Lower leg skin (tissue), 4 donors: ENCODE data around the gene JAM2. TPM values are rescaled to one million over a fixed set of nuclear protein-coding genes. Genes with fewer than 3 reads are reported as not detected.

Experiments used
- DNase-seq, 2 donors: peaks; one replicate each; pipeline ENCODE4 v3.0.0-alpha.2; 2019; ENCODE audit warnings: low spot score in 2 of 2
- H3K4me3 ChIP-seq: fragments of 200-600 bp; sonication (generic); 2 replicates; pipeline ENCODE4 v1.5.1; 2017; ENCODE audit warnings: mild to moderate bottlenecking, low read depth; ENCODE audit not compliant: poor library complexity, severe bottlenecking
- POLR2A ChIP-seq, 2 donors: fragments of 450-650 bp; IDR thresholded peaks; one replicate each; pipeline ENCODE4 v1.6.1; 2016 to 2017; ENCODE audit warnings: antibody characterized with exemption in 2 of 2, mild to moderate bottlenecking in 1 of 2, moderate library complexity in 1 of 2
- WGBS, 2 donors: methylation state at CpG; one replicate each; pipeline ENCODE4 v1.1.5; 2018; 5-methylcytosine and 5-hydroxymethylcytosine counted together
- intact Hi-C: fragments of 100-400 bp; cut with DNase I; formaldehyde crosslinking; loops from one replicate; pipeline ENCODE4 v1.15.0; 2023; ENCODE audit warnings: low total_unique reads
- total RNA-seq, 4 donors: library from RNA; depleted of rRNA; stranded (reverse); fragments of >200 nt; gene quantifications; one replicate each; pipeline ENCODE4 v1.1.0, GENCODE V29; 2016
- TF ChIP-seq, protein P1 (sequence below), 3 donors: fragments of 450-650 bp; IDR thresholded peaks; one replicate each; pipeline ENCODE4 v1.5.1; 2016; ENCODE audit warnings: antibody characterized with exemption in 3 of 3, mild to moderate bottlenecking in 3 of 3, moderate library complexity in 2 of 3

JAM2 gene
- total RNA-seq, 4 donors from 2014 or later, result 1.5 to 11.1 (median 4.1) TPM

DNA sequence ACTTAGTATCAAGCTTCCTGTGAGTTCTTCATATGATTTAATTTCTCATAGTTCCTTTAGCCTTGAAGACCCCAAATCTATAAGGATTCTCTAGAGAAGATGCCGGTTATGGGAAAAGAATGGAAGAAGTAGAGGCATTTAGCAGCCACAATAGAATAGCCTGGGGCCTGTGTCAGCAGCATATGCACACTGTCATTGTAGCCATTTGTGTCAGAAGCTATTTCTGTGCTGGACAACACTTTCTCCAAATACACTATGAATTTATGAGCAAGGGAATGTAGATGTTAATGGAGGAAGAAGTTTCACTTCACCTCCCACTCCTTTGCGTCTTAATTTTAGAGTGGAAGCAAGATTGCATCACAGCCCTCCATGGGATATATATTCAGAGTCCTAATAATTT is 17.4 kb downstream of the JAM2 start:
- 94% methylated on average over 2 of the region's 2 CpGs for WGBS, 2 donors
- no peak overlapping the region for H3K4me3 ChIP-seq
- DNase-seq, result no peak
- intact Hi-C loops, result no loop called here
- TF ChIP-seq, protein P1, sequence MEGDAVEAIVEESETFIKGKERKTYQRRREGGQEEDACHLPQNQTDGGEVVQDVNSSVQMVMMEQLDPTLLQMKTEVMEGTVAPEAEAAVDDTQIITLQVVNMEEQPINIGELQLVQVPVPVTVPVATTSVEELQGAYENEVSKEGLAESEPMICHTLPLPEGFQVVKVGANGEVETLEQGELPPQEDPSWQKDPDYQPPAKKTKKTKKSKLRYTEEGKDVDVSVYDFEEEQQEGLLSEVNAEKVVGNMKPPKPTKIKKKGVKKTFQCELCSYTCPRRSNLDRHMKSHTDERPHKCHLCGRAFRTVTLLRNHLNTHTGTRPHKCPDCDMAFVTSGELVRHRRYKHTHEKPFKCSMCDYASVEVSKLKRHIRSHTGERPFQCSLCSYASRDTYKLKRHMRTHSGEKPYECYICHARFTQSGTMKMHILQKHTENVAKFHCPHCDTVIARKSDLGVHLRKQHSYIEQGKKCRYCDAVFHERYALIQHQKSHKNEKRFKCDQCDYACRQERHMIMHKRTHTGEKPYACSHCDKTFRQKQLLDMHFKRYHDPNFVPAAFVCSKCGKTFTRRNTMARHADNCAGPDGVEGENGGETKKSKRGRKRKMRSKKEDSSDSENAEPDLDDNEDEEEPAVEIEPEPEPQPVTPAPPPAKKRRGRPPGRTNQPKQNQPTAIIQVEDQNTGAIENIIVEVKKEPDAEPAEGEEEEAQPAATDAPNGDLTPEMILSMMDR (IDR thresholded peaks at IDR 0.05), result no peak
- TF ChIP-seq POLR2A (IDR thresholded peaks at IDR 0.05), result no peak

DNA sequence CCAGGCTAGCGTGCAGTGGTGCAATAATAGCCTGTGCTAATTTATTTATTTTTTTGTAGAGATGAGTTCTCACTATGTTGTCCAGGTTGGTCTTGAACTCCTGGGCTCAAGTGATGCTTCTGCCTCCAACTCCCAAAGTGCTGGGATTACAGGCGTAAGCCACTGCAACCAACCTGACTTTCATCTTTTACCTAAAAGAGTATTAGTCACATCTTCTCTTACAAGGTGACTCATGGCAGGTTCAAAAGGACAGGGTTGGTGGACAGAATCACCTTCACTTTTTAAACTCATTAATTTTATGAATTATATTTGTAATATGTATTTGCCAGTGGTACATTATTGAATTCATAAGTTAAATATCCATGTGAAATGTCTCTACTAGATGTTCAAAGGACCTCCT is 18.1 kb downstream of the JAM2 start:
- DNase-seq, result no peak
- TF ChIP-seq POLR2A (IDR thresholded peaks at IDR 0.05), result no peak
- TF ChIP-seq, protein P1 (IDR thresholded peaks at IDR 0.05), result no peak
- 93 to 96% methylated on average over 2 of the region's 2 CpGs for WGBS, 2 donors
- intact Hi-C loops, result no loop called here
- no peak overlapping the region for H3K4me3 ChIP-seq

DNA sequence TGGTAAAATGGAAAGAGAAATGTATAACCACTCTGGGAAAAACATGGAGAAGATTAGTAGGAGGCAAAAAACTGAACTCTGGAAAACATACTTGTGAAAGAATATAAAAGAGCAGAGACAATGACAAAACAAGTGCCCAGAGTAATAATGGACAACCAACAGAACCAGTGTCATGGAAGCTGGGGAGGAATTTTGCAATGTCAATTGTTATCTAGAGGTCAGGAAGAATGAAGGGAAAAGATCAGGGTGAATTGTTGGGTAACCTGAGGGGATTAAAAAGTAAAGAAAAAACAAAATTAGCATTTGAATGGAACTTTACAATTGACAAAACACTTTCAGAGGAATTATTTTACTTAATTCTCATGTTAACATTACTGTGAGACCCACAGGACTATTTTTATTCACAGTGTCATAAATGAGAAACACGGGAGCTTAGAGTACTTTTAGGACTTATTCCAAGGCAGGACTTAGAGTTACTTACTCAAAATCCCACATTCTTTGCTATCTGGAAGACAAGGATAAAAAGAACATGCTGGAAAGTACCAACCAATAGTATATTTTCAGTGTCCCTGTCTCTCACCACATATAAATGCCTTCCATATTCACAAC is 19.5 kb downstream of the JAM2 start:
- no peak overlapping the region for H3K4me3 ChIP-seq
- WGBS, 2 donors, result 31 to 32% methylated on average over 1 of the region's 1 CpG
- no peak for TF ChIP-seq POLR2A (IDR thresholded peaks at IDR 0.05)
- TF ChIP-seq, protein P1 (IDR thresholded peaks at IDR 0.05), result no peak
- no peak for DNase-seq
- intact Hi-C loops, result no loop called here

- intact Hi-C loops, result no loop called here
- no peak overlapping the region for H3K4me3 ChIP-seq
- 45 to 86% methylated on average over 1 of the region's 1 CpG for WGBS, 2 donors
- no peak for TF ChIP-seq POLR2A (IDR thresholded peaks at IDR 0.05)
- TF ChIP-seq, protein P1 (IDR thresholded peaks at IDR 0.05), result no peak
- no peak for DNase-seq
Observed at GRCh38 chr21:25660233-25660632, 21.2 kb downstream of the JAM2 start.

DNA sequence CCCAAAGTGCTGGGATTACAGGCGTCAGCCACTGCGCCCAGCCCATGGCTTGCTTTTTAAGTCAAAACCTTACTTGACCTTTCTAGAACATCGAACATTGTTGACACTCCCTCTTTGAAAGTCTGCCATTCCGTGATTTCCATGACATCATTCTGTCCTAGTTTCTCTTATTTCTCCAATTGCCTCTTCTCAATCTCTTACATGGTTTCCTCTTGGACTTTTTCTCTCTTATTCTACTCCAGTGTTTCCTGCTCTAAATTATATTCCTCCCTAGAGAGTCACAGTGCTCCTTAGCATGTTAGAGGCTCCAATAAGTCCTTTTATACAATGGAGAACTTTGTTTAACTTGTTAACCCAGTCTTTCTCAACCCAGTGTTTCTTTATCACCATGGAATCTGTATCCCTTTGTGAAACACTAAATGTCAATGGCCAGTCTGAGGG is 25.5 kb downstream of the JAM2 start:
- TF ChIP-seq POLR2A (IDR thresholded peaks at IDR 0.05), result no peak
- TF ChIP-seq, protein P1 (IDR thresholded peaks at IDR 0.05), result no peak

DNA sequence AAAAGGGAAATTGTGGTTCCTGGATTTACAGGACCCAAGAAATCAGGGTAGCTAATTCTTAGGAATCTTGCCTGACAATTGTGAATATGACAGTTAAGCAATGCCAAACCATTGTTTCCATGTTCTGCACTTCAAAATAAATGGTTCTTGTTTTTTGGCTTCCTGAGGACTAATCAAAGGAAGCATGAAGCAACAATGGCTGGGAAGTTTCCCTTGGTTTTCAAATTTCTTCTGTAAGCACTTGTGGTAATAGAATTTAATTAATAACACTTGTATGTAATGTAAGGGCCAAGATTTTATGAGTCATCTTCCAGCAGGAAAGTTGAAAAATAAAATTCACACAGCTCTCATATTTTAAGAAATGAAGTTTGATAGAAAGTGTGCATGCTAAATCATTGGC is 31.7 kb downstream of the JAM2 start:
- TF ChIP-seq, protein P1 (IDR thresholded peaks at IDR 0.05), result no peak
- no peak for TF ChIP-seq POLR2A (IDR thresholded peaks at IDR 0.05)
- DNase-seq, result no peak
- no peak overlapping the region for H3K4me3 ChIP-seq
- intact Hi-C loops, result no loop called here

More for the DNA sequence above, 25.5 kb downstream of the JAM2 start:
- DNase-seq, result no peak
- intact Hi-C loops, result no loop called here
- no peak overlapping the region for H3K4me3 ChIP-seq
- WGBS, 2 donors, result 67 to 69% methylated on average over 4 of the region's 4 CpGs
